ENCODE measurements around the gene GPR153.
A peak's percentile ranks its signal among the peaks of the same experiment; 100 is the strongest.

DNA sequence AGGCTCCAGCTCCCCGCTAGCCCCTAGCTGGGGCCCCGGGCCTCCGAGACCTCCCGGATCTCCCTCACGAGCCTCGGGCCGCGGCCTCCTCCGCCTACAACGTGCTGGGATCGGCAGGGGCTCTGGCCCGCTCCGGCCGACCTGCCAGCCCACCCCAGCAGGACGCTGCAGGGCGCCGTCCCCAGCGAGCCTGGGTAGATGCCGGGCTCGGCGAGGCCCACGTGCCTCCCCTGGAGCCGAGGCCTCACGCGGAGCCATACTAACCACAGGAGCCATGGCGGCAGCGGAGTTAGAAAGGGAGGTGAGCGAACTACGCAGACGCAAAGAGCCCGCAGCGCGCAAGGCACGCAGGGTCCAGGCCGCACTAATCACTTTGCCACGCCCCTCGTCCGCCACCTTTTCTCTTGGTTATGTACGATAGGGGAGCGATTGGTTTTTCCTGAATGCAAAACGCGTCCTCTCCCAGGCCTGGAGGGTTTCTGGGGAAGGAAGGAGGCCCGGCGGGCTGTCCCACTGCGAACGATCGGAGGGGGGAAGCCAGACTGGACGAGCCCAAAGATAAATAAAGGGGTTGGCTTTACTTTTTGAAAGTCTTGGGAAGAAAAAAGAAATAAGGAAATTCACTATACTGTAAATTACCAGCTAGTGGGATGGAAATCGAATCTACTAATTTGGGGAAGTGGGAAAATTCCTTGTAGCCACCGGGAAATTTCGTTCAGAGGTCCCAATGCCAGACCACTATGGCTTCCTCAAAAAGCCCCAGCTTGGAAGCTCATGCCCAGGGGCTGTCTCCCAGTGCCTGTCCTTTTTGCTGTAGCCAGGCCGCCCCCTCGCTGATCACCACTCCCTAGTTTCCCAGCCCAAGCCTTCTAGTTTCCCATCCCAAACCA lies 61.4 kb downstream of the GPR153 start, which contains the start of gene RPL22:
- peak; percentile 93 for TF ChIP-seq POLR2A (IDR thresholded peaks at IDR 0.05; ENCODE audit: insufficient read depth in 1 of 2, low read depth in 2 of 2, low read length in 2 of 2)
- TF ChIP-seq, protein P1, sequence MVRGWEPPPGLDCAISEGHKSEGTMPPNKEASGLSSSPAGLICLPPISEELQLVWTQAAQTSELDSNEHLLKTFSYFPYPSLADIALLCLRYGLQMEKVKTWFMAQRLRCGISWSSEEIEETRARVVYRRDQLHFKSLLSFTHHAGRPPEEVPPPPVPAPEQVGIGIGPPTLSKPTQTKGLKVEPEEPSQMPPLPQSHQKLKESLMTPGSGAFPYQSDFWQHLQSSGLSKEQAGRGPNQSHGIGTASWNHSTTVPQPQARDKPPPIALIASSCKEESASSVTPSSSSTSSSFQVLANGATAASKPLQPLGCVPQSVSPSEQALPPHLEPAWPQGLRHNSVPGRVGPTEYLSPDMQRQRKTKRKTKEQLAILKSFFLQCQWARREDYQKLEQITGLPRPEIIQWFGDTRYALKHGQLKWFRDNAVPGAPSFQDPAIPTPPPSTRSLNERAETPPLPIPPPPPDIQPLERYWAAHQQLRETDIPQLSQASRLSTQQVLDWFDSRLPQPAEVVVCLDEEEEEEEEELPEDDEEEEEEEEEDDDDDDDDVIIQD (CRISPR knock-in tag; IDR thresholded peaks at IDR 0.05; ENCODE audit: low read depth) = peak; percentile 60; the same call in 1 of the 2 replicates
- TF ChIP-seq CTCF (CRISPR knock-in tag; IDR thresholded peaks at IDR 0.05) = 0 out of 2 replicates have a peak, but pooled peaks have one; percentile 11
- TF ChIP-seq ZNF281 (CRISPR knock-in tag; IDR thresholded peaks at IDR 0.05; ENCODE audit: borderline replicate concordance) = peak; percentile 37; the same call in 1 of the 2 replicates

Data from HepG2 (cell line).